HG03108 (cell line): ENCODE data around the gene SAG.

Experiments used
- ATAC-seq: cut with Tn5 transposase; IDR thresholded peaks from one replicate; pipeline ENCODE4 v1.9.1; 2021; ENCODE audit warnings: moderate library complexity; ENCODE audit not compliant: unreplicated experiment

The SAG gene

DNA sequence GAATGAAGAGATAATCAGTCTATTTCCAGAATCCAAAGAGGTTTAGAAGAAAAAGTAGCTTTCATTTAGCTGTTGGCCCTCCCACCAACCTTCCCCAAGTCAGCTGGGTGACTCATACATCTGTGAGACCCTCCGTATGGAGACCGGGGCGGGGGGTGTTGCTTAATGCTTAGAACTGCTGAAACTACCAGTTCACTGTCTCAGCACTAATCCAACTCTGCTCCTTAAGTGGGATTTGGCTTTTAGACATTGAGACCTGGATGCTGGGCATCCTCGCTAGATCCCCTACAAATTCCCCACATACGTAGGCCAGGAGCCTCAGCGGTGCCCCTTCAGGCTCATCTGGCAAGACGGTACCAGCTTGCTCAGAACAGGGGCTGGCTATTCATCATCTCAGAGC, at the start of gene SAG:
SAG (plus strand) TSS at position 252 of the 400 bp plus-strand sequence. CDS start 1,374 bp downstream, outside the sequence.
- no peak for ATAC-seq

DNA sequence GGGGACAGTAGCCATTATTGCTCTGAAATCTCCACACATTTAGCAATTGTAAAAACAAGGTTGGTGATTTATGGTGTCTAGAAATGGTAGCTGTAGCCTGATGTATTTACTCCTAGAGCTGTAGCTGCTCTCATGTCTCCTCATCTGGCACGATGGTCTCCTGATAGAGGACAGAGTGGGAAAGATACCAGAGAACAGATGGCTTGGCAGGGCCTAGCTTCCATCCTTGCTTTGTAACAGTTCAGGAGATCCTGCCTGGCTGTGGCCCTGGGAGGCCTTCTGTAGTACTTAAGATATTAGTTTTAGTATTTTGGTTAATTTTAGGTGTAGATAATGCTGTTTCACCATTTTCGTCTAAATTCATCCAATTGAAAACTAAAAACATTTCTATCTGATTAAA, 49.4 kb upstream of the SAG start:
- ATAC-seq = no peak

DNA sequence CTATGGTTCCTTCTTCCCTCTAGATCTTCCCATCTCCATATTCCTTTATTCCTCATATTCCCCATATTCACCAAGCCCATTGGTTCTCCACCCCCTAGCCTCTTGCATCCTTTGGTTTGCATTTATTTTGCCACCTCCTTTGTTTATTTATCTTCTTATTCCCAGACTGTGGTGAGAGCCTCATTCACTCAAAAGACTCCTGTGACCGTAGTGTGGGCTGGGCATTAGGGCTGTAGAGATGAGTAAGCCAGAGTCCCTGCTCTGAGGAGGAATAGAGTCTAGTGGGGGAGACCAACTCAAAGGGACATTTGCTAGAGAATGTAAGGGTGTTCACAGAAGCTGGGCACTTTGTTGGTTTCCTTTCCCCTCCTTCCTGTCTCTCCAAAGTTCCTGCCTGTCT, 47.9 kb upstream of the SAG start:
- no peak for ATAC-seq

DNA sequence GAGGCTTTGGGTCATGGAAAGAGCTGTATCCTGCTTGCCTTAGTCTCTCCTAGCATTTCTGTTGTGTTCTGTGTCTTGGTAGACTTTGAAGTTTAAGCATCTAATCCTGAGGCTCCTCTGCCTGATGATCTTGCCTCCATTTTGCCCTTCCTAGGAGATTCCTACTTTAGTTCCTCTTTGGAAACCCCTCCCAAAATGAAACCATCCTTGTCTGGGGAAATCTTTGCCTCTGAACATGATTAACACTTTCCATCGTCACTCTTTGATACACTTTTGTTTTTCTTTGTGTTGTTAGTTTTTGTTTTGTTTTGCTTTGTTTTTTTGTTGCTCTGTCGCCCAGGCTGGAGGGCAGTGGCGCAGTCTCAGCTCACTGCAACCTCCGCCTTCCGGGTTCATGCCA, 47.0 kb upstream of the SAG start:
- ATAC-seq = no peak

DNA sequence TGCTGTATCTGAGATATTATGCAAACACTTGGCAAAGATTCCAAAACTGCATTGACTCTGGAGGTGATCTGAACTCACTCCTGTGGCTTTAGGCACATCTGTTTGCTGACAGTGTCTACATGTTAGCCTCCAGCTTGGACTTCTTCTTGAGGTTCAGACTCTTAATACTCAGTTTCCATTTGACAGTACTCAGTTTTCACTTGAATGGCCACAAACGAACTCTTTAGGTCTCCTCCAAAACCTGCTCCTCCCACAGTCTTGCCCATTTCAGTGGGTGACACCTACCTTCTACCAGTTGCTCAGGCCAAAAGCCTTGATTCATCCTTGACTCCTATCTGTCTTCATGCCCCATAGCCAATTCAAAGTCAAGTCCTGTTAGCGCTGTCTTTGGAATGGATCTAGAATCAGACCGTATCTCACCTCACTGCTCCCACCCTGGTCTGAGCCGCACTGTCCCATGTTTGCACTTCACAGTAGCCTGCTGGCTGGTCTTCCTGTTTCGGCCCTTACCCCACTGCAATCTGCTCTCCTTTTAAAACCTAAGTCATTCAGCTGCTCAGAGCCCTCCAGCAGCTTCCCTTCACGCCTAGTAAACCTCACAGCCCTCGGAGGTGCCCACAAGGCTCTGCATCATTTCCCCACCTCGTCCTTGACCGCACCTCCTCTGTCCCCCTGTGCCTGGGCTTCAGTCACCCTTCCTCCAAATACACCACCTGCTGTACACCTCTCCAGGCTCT, 45.6 kb upstream of the SAG start:
- peak; percentile 59 for ATAC-seq

DNA sequence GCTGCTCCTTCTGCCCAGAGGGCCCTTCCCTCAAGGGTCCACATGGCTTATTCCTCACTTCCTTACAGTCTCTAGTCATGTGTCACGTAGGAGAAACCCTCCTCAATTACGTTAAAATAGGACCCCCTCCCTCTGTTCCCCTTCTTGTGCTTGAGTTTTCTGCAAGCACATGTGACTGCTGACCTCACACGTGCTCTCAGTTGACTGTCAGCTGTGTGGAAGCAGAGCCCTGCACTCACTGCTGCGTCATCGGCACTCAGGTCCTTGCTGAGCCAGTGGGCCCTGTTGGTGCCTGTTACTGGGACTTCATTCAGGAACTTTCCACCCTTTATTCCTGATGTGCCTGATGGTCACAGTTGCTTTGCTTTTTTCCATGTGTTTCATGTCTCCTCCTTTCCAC, 45.1 kb upstream of the SAG start:
- ATAC-seq = no peak

DNA sequence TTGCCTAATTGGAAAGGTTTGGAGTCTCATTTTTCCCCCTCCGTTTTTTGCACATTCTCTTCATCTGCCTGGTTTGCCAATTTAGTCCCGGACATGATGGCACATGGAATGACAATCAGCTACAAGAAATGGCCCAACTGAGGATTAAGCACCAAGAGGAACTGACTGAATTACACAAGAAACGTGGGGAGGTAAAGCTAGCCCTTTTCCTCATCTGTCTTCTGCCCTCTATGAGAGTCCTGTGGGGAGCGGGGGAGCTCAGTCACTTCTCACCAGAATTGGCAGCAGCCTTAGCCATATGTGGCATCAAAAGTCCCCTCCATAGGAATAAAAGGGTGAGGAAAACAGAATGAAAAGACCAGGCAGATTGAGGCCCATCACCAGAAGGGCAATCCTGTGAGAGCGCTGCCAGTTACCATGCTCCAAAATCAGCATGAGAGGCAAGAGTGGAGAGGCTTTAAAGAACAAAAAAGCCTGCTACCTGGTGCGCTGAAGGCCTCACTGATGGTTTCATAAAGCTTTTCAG, 44.5 kb upstream of the SAG start:
- no peak for ATAC-seq

DNA sequence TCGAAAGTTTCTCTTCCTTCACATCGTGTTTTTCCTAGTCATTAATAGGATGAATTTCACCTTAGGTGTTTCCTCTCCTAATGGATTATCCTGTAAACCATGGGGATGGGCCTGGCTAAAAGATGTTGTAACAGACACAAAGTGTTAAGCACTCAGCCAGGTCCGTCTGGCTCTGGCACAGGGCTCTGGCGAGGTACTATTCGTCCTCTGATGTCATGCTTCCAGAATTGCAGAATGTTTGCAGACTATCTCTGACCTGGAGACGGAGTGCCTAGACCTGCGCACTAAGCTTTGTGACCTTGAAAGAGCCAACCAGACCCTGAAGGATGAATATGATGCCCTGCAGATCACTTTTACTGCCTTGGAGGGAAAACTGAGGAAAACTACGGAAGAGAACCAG, 42.9 kb upstream of the SAG start:
- ATAC-seq = no peak

DNA sequence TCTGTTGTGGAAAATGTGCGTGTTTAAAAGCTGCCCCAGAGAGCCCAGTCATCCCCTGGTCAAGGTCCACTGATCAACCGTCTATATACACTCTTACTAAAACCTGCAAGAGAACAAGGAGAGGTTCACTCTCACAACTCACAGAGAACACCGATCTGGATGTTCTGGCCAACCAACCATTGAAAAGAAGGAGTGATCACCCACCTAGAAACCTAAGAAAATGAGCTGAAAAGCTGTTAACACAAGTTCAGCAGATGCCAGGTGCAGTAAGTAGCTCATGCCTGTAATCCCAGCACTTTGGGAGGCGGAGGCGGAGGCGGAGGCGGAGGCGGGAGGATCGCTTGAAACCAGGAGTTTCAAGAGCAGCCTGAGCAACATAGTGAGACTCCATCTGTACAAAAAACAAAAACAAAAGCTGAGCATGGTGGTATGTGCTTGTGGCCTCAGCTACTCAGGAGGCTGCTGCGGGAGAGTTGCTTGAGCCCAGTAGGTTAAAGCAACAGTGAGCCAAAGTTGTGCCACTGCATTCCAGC, 41.7 kb upstream of the SAG start:
- ATAC-seq = no peak

DNA sequence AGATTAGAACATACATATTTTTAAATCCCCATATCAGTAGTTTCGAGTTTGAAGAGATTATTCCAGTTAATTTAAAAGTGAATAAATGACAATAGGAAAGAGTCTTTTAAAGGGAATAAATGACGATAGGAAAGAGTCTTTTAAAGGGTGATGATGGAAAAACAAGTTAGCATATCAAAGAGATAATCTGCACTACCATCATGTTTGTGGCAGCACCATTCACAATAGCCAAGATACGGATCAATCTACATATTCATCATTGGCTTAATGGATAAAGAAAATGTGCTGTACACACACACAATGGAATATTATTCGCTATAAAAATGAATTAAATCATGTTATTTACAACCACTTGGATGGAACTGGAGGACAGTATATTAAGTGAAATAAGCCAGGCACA, 41.1 kb upstream of the SAG start:
- no peak for ATAC-seq

DNA sequence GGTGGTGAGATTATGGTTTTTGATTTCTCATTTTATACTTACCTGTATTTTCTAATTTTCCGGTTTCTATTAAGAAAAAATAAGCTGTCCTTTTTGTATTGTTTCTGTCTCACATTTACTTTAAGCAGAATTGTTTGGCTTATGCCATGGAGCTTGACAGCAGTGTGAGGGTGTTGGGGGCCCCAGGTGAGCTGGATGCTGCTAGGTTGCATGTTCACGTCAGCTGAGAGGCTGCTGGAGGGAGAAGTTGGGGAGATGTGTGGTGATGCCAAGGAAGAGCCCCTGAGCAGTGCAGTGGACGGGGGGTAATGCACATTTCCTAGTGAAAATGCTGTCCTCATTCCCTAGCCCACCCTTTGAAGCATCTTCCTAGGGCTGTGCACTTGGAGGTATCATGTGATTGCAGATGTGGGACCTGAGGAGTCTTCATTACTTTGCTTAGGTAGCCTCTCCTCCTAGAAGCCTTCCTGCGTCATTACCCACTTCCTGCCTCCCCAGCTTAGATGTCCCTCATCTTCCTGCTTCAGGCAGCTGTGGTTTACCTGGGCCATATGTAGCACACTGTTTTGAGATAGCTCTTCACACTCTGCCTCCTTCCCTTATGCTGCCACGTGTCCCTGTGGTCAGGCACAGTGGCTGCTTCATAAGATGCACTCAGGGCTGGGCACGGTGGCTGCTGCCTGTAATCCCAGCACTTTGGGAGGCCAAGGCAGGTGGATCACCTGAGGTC, 39.9 kb upstream of the SAG start:
- ATAC-seq = peak; percentile 92

DNA sequence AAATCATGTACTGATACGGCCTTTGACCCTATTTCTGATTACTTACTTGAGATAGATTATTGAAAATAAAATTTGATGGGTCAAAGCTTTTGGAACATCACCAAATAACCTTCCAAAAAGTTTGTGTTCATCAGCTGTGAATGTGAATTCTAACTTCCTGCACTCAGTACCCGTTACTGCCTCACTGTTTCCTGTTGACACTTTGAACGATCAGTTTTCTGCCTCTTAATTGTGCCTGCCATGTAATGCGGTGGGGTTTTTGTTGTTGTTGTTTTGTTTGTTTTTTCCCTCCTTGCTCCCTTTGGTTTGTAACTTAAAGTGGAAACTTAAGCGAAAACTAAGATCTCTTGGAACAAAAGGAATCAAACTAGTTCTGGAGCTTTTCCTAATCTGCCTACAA, 37.2 kb upstream of the SAG start:
- ATAC-seq = no peak

DNA sequence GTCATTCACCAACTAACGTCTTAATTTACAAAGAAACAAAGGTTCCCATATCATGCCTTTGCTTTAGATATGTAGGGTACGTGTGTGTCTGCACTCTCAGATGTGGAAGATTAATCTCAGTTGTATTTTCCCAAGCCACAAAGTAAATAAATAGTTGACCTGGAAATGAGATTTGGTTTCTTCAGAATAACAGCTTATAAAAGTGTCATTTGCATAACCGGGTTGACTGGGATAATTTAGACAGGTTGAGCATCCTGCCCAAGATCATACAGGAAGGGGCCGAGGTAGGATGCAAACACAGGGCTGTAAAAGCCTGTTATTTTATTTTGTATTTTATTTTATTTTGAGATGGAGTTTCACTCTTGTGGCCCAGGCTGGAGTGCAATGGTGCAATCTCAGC, 36.7 kb upstream of the SAG start:
- no peak for ATAC-seq

DNA sequence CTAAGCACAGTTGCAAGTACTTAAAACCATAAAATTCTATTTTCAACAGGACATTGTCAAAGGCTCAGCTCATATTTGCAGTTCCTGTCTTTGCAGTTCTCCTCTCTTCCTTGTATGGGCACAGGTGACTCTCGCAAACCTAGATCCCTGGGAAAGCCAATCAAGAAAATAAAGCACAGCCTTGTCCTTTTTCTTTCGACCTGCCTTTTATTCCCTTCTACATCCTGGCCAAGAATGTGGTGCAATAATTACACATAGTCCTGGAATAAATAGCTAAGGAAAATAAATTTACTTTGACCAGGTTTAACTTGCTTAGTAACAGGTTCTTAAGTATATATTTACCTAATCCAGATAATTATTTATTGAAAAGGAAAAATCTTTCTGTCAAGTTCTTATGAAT, 35.9 kb upstream of the SAG start:
- ATAC-seq = no peak

DNA sequence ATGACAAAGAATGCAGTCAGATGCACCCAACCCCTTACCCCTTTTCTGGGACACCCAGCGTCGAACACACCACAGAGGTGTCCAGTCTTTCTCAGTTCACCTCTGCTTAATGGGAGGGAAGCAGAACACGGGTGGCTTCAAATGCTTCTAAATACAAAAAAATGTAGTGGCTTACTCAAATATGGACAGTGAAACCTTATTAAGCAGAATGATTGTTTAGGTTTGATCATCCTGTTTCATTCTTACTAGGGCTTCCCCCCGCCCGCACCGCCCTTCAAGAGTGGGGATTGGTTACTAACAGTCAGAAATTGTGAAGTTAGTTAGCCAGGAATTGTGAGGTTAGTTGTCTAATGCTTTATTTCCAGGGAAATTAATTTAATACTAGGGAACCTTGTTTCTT, 34.5 kb upstream of the SAG start:
- ATAC-seq = no peak

DNA sequence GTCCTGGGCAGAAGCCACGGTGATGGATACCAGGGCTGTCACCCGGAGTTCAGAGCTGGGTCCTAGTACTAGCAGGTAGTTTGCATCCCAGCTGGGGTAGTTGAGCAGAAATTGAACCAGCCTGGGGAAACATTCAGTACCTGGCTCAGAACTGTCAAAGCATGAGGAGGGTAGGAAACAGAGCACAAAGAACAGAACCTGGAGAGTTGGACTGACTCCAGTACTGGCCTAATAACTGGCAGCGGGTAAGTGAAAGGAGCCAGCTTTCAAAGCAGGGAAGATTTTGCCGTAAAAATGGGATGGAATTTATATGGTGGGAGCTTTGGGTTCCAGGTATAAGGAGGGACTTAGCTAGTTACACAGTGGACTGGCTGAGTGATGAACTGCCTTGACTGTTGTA, 32.4 kb upstream of the SAG start:
- ATAC-seq = no peak

DNA sequence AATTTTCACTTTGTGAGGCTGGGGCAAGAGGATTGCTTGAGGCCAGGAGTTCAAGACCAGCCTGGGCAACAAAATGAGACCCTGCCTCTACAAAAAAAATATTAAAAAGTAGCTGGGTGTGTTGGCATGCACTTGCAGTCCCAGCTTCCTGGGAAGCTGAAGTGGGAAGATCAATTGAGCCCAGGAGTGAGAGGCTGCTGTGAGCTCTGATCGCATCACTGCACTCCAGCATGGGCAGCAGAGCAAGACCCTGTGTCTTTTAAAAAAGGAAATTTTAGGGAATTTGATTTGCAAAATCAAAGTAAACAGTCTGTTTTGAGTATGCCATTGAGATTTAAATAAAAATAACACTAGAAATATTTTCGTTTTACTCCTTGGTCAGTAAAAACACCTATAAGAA, 28.7 kb upstream of the SAG start:
- ATAC-seq = no peak

DNA sequence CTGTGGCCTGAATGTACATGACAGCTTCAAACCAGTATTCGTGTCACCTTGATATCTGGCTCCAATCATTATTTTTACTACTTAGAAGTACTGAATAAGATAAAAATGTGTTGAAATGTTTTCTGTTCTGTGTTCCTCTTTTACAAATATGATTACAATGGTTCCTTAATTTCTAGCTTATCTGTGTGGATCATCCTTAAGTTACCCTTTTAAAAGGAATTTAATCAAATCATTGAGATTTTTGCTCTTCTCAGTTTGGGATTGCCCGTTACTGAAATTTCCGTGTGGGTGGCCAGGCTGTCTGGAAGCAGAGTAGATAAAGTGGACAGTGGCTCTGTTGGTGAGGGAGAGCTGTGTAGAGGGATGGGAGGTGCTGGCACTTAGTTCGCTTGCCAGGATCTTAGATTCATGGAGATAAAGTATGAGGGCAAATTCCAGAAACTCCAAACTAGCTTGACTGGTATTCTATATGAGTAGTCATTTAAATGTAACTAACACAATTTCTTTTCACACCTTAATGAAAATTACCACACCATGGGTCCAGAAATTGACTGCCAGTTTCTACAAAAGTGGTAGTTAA, 27.4 kb upstream of the SAG start:
- ATAC-seq = no peak

DNA sequence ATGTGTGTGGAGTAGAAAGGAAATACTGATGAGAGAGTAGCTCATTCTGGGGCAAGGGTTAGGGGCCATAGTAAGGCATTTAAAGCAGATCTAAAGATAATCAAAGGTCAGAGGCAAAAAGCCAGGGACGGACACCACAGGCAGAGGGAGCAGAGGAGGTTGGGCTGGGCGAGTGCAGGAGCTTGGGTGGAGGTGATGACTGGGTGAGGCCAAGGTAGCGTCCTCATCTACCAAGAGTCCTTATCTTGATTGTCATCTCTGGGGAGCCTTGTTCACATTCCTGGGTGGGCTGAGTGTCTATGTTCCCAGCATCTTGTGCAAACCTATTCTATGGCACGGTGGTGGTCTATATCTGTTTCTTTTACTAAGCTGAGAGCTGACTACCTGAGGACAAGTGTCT, 26.1 kb upstream of the SAG start:
- no peak for ATAC-seq

DNA sequence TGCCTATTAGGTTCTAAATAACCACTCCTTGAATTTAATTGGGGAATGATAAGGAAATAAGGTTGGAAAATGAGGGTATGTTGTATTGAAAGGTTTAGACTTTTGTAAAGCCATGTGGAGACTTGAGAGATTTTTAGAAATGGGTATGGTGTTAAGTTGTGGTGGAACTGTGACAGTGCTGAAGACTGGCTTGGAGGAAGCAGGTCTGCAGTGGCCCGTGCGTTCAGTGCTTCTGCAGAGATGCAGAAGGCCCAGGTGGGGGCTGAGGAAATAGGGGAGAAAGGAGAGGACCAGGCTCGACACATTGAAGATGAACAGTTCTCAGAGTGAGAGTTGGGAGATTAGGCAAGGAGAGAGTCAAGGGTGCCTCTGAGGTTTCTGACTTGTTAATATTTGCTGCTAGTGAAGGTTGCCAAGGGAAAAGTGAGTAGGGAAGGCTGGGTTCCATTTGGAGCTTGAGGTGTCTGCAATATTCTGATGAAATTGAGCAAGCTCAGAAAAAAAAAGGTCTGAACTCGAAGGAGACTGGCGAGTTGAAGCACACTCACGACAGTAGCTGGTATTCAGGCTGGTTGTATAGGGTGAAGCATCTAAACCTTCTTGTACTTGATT, 25.5 kb upstream of the SAG start:
- ATAC-seq = no peak

DNA sequence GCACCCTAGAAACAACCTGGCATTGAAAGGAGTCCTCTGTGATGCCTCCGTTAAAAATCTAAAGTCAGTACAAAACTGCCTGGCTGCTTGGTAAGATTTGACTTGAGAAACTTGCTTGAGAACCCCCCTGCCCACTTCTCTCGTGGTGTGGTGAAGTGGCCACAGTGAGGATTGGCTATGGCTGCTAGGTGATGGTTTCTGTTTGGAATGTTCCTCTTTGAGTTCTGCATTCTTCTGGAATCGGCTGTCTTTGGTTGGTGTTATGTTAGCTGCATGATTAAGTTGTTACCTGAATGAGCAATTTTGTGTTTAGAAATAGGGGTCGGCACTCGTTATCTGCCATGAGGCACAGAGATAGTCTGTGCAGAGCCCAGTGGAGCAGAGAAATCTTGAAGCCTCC, 21.7 kb upstream of the SAG start:
- ATAC-seq = no peak
